ENCODE results near the gene PPP4R2.

Gene PPP4R2

GRCh38 chr3:73100741-73101559 is 104.3 kb downstream of the PPP4R2 start:
- H3K27ac ChIP-seq (ENCODE audit: low read length): no peak overlapping the region
- no peak overlapping the region for H3K4me3 ChIP-seq (ENCODE audit: low read depth in 1 of 2, low read length in 2 of 2)
- H3K36me3 ChIP-seq (ENCODE audit: control insufficient read depth in 1 of 2, insufficient read depth in 2 of 2, low read length in 2 of 2): no peaks in the 10 kb centered on the region
- H3K9me3 ChIP-seq (ENCODE audit: control insufficient read depth in 1 of 2, low read length in 2 of 2): no peaks in the 10 kb centered on the region
- peaks cover 3 to 9% of the 10 kb centered on the region in 2 donors for H3K4me1 ChIP-seq (ENCODE audit: control insufficient read depth in 1 of 2, insufficient read depth in 2 of 2, low read length in 2 of 2)
- no peaks in the 10 kb centered on the region for H3K27me3 ChIP-seq (ENCODE audit: low read depth, low read length)

GRCh38 chr3:73101881-73102280 is 105.3 kb downstream of the PPP4R2 start:
- H3K9me3 ChIP-seq (ENCODE audit: control insufficient read depth in 1 of 2, low read length in 2 of 2): no peaks in the 10 kb centered on the region
- no peaks in the 10 kb centered on the region for H3K27me3 ChIP-seq (ENCODE audit: low read depth, low read length)
- peaks cover 3 to 9% of the 10 kb centered on the region in 2 donors for H3K4me1 ChIP-seq (ENCODE audit: control insufficient read depth in 1 of 2, insufficient read depth in 2 of 2, low read length in 2 of 2)
- no peak overlapping the region for H3K27ac ChIP-seq (ENCODE audit: low read length)
- no peaks in the 10 kb centered on the region for H3K36me3 ChIP-seq (ENCODE audit: control insufficient read depth in 1 of 2, insufficient read depth in 2 of 2, low read length in 2 of 2)
- no peak overlapping the region for H3K4me3 ChIP-seq (ENCODE audit: low read depth in 1 of 2, low read length in 2 of 2)

DNA sequence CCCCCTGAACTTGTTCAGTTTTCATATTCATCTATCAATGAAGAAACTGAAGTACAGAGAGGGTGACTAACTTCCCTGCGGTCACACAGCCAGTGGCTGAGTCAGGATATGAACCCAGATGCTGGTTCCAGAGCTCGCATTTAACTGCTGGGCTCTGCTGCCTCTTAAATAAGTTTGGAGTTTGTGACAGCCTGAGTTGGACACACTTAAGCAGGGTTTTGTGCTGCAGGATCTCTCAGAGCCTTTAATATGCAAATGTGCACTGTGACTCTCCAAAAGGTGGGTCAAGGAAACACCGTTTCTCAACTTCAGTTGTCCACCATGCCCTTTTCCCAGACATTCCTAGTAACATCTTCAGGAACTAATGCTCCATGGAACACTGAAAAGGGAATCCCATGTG is 110.6 kb downstream of the PPP4R2 start:
- H3K4me1 ChIP-seq (ENCODE audit: control insufficient read depth in 1 of 2, insufficient read depth in 2 of 2, low read length in 2 of 2): no peaks in the 10 kb centered on the region
- no peaks in the 10 kb centered on the region for H3K36me3 ChIP-seq (ENCODE audit: control insufficient read depth in 1 of 2, insufficient read depth in 2 of 2, low read length in 2 of 2)
- H3K9me3 ChIP-seq (ENCODE audit: control insufficient read depth in 1 of 2, low read length in 2 of 2): no peaks in the 10 kb centered on the region
- no peaks in the 10 kb centered on the region for H3K27me3 ChIP-seq (ENCODE audit: low read depth, low read length)
- H3K27ac ChIP-seq (ENCODE audit: low read length): no peak overlapping the region
- H3K4me3 ChIP-seq (ENCODE audit: low read depth in 1 of 2, low read length in 2 of 2): no peak overlapping the region

GRCh38 chr3:73107676-73108187 is 111.1 kb downstream of the PPP4R2 start:
- H3K4me1 ChIP-seq (ENCODE audit: control insufficient read depth in 1 of 2, insufficient read depth in 2 of 2, low read length in 2 of 2): no peaks in the 10 kb centered on the region
- H3K9me3 ChIP-seq (ENCODE audit: control insufficient read depth in 1 of 2, low read length in 2 of 2): no peaks in the 10 kb centered on the region
- H3K36me3 ChIP-seq (ENCODE audit: control insufficient read depth in 1 of 2, insufficient read depth in 2 of 2, low read length in 2 of 2): no peaks in the 10 kb centered on the region
- no peak overlapping the region for H3K27ac ChIP-seq (ENCODE audit: low read length)
- no peaks in the 10 kb centered on the region for H3K27me3 ChIP-seq (ENCODE audit: low read depth, low read length)
- H3K4me3 ChIP-seq (ENCODE audit: low read depth in 1 of 2, low read length in 2 of 2): no peak overlapping the region

DNA sequence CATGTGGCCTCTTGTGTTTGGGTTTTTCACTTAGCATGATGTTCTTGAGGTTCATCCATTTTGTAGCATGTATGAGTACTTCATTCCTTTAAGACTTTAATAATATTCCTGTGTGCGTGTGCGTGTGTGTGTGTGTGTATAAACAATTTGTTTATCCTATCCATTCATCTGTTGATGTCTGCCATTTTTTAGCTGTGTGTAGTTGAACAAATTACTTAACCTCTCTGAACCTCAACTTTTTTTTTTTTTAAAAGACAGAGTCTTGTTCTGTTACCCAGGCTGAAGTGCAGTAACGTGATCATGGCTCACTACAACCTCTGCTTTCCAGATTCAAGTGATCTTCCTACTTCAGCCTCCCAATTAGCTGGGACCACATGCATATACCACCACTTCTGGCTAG is 112.1 kb downstream of the PPP4R2 start:
- H3K9me3 ChIP-seq (ENCODE audit: control insufficient read depth in 1 of 2, low read length in 2 of 2): no peaks in the 10 kb centered on the region
- no peak overlapping the region for H3K4me3 ChIP-seq (ENCODE audit: low read depth in 1 of 2, low read length in 2 of 2)
- no peaks in the 10 kb centered on the region for H3K4me1 ChIP-seq (ENCODE audit: control insufficient read depth in 1 of 2, insufficient read depth in 2 of 2, low read length in 2 of 2)
- H3K36me3 ChIP-seq (ENCODE audit: control insufficient read depth in 1 of 2, insufficient read depth in 2 of 2, low read length in 2 of 2): no peaks in the 10 kb centered on the region
- H3K27ac ChIP-seq (ENCODE audit: low read length): no peak overlapping the region
- no peaks in the 10 kb centered on the region for H3K27me3 ChIP-seq (ENCODE audit: low read depth, low read length)

GRCh38 chr3:73110530-73110929 is 113.9 kb downstream of the PPP4R2 start:
- no peaks in the 10 kb centered on the region for H3K4me1 ChIP-seq (ENCODE audit: control insufficient read depth in 1 of 2, insufficient read depth in 2 of 2, low read length in 2 of 2)
- H3K9me3 ChIP-seq (ENCODE audit: control insufficient read depth in 1 of 2, low read length in 2 of 2): no peaks in the 10 kb centered on the region
- H3K4me3 ChIP-seq (ENCODE audit: low read depth in 1 of 2, low read length in 2 of 2): no peak overlapping the region
- no peak overlapping the region for H3K27ac ChIP-seq (ENCODE audit: low read length)
- no peaks in the 10 kb centered on the region for H3K27me3 ChIP-seq (ENCODE audit: low read depth, low read length)
- no peaks in the 10 kb centered on the region for H3K36me3 ChIP-seq (ENCODE audit: control insufficient read depth in 1 of 2, insufficient read depth in 2 of 2, low read length in 2 of 2)

DNA sequence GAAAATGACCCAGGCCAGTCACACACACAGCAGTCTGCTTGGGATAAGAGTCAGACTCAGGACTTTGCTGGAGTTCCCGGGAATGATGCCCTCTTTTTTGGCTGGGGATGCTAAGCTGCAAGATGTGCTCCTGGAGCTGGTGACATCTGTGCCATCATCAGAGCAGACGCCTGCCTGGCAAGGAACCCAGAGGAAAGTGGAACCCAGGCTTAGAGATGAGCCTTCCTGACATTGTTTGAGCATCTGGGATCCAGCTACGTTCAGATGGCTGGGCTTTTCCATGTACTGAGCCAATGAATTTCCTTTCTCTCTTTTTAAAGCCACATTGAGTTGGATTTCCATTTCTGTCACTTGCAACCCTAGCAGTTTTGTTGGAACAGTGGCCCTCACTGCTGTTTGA is 118.1 kb downstream of the PPP4R2 start:
- no peaks in the 10 kb centered on the region for H3K4me1 ChIP-seq (ENCODE audit: control insufficient read depth in 1 of 2, insufficient read depth in 2 of 2, low read length in 2 of 2)
- no peak overlapping the region for H3K4me3 ChIP-seq (ENCODE audit: low read depth in 1 of 2, low read length in 2 of 2)
- H3K36me3 ChIP-seq (ENCODE audit: control insufficient read depth in 1 of 2, insufficient read depth in 2 of 2, low read length in 2 of 2): no peaks in the 10 kb centered on the region
- H3K9me3 ChIP-seq (ENCODE audit: control insufficient read depth in 1 of 2, low read length in 2 of 2): no peaks in the 10 kb centered on the region
- H3K27me3 ChIP-seq (ENCODE audit: low read depth, low read length): no peaks in the 10 kb centered on the region
- no peak overlapping the region for H3K27ac ChIP-seq (ENCODE audit: low read length)

GRCh38 chr3:73115806-73116205 is 119.2 kb downstream of the PPP4R2 start:
- Histone ChIP-seq H3K9me3 (ENCODE audit: control insufficient read depth in 1 of 2, low read length in 2 of 2) (no peaks in the 10 kb centered on the region), H3K27me3 (ENCODE audit: low read depth, low read length) (no peaks in the 10 kb centered on the region), H3K36me3 (ENCODE audit: control insufficient read depth in 1 of 2, insufficient read depth in 2 of 2, low read length in 2 of 2) (no peaks in the 10 kb centered on the region), H3K4me3 (ENCODE audit: low read depth in 1 of 2, low read length in 2 of 2) (no peak overlapping the region), H3K27ac (ENCODE audit: low read length) (no peak overlapping the region), H3K4me1 (ENCODE audit: control insufficient read depth in 1 of 2, insufficient read depth in 2 of 2, low read length in 2 of 2) (no peaks in the 10 kb centered on the region)
